GM21390 (cell line): ENCODE results near the gene PTPRD.
"Not testable (repeated sequence)": the region's sequence is repeated elsewhere in the genome, so short reads cannot be mapped to it uniquely, and the experiment has no call there.

Experiments used
- ATAC-seq: cut with Tn5 transposase; IDR thresholded peaks from one replicate; pipeline ENCODE4 v1.9.1; 2021; ENCODE audit not compliant: unreplicated experiment

Gene PTPRD

DNA sequence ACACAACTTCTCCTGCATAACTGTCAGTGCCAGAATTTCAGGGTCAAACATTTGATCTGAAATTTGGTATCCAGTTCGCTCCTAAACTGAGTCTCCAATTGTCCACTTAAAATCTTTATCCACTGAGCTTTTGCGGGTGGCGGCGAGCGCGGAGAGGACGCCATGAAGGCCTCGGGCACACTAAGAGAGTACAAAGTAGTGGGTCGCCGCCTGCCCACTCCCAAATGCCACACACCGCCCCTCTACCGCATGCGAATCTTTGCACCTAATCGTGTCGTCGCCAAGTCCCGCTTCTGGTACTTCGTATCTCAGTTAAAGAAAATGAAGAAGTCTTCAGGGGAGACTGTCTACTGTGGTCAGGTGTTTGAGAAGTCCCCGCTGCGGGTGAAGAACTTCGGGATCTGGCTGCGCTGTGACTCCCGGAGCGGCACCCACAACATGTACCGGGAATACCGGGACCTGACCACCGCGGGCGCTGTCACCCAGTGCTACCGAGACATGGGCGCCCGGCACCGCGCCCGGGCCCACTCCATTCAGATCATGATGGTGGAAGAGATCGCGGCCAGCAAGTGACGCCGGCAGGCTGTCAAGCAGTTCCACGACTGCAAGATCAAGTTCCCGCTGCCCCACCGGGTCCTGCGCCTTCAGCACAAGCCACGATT lies 1899.5 kb downstream of the PTPRD start:
- ATAC-seq = no peak

DNA sequence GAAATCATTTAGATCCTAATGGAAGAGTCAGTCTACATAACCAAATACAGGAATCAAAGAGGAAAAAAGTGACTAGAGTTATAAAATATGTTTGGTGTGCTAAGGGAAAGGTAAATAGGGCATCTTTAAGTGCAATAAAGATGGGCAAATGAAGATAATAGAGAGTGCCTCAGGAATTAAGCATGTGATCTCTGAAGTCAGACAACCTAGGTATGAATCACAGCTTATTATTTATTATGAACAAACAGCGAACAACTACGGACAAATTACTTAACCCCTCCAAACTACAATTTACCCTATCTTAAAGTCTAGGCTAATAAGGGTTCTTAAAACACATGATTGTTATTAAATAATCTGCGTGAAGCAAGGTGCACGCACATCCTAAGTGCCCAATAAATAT lies 1903.1 kb downstream of the PTPRD start:
- no peak for ATAC-seq

- ATAC-seq = no peak
Measured at GRCh38 chr9:8708728-8709127, 1904.1 kb downstream of the PTPRD start.

DNA sequence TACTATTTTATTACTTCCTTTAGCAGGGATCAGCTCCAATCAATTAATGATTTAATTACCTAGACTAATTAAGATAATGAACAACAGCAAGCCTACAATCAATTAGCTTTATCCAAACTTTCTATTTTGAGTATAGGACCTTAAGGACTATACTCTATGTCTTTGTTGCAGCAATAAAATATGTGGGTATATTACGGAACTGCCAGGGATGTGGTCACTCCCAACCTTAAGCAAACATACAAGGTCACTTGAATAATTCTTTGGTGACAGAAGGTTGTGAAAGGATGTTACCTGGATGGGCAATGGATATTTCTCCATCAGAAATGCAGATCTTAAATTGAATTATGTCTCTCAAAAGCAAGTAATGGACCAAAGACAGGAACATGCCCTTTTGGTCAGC lies 1905.8 kb downstream of the PTPRD start:
- ATAC-seq = no peak

DNA sequence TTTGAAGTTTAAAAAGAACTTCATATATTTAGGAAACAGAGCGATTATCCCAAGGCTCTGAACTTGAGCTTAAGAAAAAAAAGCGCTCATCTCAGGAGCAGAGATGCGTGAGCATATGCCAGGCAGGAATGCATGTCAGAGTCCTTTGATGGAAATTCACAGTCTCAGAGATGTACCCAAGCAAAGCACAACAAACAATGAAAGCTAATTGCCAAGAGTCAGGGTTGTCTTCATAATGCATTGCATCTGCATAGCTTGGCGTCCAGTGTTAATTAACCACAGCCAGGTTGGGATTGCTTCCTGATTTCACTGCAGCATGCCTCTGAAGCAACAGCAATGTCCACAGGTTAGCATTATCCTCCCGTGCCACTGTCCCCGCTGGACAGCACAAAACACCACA lies 1906.3 kb downstream of the PTPRD start:
- no peak for ATAC-seq

GRCh38 chr9:8705861-8706260 lies 1906.9 kb downstream of the PTPRD start:
- no peak for ATAC-seq

GRCh38 chr9:8703904-8704303 lies 1908.9 kb downstream of the PTPRD start:
- no peak for ATAC-seq

DNA sequence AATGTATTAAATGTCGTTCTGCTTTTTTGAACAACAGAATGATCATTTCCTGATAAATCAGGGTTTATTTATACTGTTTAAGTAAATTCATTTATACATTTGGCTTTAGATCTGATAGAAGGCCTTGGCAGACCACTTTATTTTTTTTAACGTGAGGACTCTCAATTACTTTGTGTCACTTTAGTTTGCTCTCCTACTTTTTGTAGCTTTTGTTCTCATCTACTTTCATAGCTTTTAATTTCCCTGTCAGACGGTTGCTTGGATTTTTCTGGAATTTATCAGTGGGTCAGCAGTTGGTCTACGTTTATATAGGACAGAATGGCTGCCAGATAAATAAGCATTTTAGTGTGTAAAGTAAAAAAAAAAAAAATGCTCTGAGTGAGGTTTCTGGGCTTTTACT lies 1910.9 kb downstream of the PTPRD start:
- ATAC-seq = no peak

GRCh38 chr9:8697565-8697964 lies 1915.2 kb downstream of the PTPRD start:
- ATAC-seq = not testable (repeated sequence)

- no peak for ATAC-seq
Measured at GRCh38 chr9:8696516-8696915, 1916.3 kb downstream of the PTPRD start.

DNA sequence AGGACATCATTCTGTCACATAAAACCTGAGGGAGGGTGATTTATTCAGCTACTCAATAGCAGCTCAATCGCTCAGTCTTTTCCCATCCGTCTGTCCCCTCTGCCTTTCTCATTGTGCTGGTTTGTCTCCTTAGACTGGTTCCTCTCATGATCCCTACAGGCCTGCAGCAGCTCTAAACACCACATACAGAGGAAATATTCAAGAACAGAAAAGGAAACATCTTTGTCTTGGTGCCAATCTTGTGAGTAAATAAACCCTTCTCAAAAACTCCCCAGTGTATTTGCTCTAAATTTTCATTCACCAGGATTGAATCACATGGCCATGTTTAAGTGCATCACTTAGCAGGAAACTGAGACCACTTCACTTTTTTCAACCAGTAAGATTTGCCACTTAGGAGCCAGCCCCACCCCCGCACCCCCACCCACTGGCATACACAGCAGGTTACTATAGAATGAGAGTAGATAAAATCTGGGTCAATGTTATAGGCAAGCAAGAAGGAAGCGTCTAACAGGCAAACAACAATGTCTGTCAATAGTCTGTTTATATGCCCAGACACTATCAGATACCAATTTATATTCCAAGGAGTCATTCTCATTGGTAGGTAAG lies 1917.7 kb downstream of the PTPRD start:
- ATAC-seq = no peak

- no peak for ATAC-seq
Measured at GRCh38 chr9:8693464-8693863, 1919.3 kb downstream of the PTPRD start.

- ATAC-seq = no peak
Measured at GRCh38 chr9:8686516-8686915, 1926.3 kb downstream of the PTPRD start.

GRCh38 chr9:8685825-8686224 lies 1927.0 kb downstream of the PTPRD start:
- ATAC-seq = no peak

DNA sequence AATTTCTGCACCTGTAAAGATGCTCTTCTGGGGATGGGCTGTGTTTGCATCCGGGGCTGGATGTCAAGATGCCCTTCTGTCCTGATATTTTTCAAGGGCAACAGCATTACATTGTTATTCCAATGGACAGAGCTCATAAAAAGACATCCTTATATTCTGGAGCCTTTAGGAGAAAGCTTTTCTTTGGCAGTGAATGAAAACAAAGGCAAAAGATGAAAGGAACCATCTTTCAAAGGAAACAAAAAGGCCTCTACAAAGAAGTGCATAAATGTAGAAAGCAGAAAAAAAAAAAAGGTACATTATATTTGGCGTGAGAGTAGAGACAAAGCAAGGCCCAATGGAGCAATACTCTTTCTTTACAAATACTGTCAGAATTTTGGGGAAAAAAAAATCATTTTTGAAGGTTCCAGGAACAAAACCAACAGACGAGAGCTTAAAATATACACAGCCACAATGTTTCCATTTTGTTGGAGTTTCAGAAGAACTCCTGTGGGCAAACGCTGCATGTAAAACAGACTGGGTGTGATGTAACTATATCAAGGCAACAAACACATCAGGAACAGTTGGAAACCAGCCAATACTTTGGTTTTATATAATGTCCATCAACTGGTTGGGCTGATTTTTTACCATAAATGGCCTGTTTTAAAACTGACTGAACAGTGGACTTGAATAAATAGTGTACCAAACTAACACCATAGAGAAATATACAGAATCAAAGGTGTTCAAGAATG lies 1927.7 kb downstream of the PTPRD start:
- ATAC-seq = no peak

GRCh38 chr9:8683496-8683895 lies 1929.3 kb downstream of the PTPRD start:
- ATAC-seq = no peak

GRCh38 chr9:8680658-8681057 lies 1932.1 kb downstream of the PTPRD start:
- no peak for ATAC-seq

- ATAC-seq = no peak
Measured at GRCh38 chr9:8680157-8680556, 1932.6 kb downstream of the PTPRD start.

DNA sequence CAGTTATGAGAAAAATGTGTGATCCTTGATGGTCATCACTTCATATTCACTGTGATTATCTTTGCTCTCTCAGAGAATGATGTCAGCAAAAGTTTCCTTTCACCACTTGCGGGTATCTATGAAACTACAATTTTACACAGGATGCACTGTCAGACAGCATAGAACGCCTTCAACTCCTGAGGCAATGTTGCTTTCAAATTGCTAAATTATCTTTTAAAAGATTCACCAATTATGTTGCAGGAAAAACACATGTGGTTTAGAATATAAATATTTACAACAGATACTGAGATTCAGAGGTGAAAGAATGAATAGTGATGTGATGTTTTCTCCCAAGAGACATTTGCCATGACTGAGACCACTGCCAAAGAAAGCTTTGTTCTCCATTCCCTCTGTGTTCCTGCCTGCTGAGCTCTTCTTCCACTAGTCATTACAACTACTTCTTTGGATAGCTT lies 1933.4 kb downstream of the PTPRD start:
- no peak for ATAC-seq

DNA sequence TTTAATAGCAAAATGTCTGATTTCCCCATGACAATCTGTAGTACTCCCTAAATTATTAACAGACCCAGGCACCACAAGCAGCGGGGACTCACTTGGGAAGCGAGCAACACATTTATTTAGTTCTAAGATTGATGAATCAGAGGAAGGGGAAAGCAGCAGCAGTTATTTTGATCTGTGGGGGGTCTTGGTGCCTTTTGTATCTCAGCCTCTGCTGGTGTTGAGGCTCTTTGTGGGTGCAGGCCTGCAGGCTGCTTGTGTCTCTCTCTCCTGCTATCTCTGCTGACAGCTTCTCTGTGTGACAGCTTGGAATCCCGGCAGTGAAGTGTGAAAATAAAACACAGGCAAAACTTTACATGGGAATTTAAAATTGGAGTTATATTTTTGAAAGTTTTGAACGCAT lies 1935.1 kb downstream of the PTPRD start:
- ATAC-seq = no peak

GRCh38 chr9:8674536-8674935 lies 1938.3 kb downstream of the PTPRD start:
- no peak for ATAC-seq

DNA sequence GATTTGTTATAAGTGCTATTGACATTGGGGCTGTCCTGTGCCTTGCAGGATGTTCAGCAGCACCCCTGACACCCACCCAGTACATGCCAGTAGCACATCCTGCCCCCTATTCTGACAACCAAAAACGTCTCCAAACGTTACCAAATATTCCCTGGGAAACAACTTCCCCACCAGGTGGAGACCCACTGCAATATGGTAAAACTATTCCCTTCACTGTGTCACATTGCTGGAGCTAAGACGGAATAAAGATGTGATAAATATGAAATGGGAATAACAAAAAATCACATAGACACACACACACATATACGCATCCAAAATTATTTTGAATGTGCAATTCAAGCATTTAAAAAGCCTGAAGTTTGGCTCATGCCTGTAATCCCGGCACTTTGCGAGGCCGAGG lies 1939.0 kb downstream of the PTPRD start:
- no peak for ATAC-seq
